GM12892 (cell line): ENCODE measurements around the gene CMKLR1.

Experiments used
- POLR2A ChIP-seq: IDR thresholded peaks from 2 replicates; pipeline ENCODE4 v1.6.1; 2011; ENCODE audit warnings: low read depth, low read length, control low read depth
- POLR2AphosphoS5 ChIP-seq: IDR thresholded peaks from 2 replicates; pipeline ENCODE4 v1.6.1; 2011; ENCODE audit warnings: low read depth, low read length, control low read depth
- TAF1 ChIP-seq: IDR thresholded peaks from 2 replicates; pipeline ENCODE4 v1.6.1; 2011; ENCODE audit warnings: low read depth, mild to moderate bottlenecking, control low read depth, low read length, borderline replicate concordance

DNA sequence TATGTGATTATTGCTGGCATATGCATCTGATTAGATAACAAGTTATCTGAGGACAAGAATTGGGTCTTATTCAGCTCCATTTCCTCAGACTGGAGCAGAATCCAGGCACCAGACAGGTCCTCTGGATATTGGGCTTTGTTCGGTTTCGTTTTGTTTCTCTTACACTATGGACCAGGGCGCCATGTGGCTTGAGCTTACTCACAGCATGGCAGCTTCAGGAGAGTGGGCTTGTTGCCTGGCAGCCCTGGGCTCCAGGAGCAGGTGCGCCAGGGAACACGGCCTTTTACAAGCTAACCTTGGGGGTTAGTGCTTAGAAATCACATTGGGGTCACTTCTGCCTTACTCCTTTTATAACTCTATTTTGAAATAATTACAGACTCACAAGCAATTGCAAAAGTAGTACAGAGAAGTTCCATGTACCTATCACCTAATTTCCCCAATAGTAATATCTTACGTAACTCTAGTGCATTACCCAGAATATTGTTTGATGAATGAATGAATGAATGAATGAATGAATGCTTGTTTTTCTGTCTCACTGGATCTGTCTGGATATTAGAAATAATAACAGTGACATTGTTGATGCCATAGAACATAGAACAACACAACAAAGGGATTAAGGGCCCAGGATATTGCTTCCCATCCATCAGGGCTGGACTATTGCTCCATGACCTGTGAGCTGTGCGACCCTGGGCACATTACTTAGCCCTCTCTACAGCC is 39.0 kb downstream of the CMKLR1 start:
- no peak for TF ChIP-seq POLR2A
- no peak for TF ChIP-seq POLR2AphosphoS5
- TF ChIP-seq TAF1: no peak
